Measurements from ENCODE around the gene FAM53B.

The FAM53B gene

DNA sequence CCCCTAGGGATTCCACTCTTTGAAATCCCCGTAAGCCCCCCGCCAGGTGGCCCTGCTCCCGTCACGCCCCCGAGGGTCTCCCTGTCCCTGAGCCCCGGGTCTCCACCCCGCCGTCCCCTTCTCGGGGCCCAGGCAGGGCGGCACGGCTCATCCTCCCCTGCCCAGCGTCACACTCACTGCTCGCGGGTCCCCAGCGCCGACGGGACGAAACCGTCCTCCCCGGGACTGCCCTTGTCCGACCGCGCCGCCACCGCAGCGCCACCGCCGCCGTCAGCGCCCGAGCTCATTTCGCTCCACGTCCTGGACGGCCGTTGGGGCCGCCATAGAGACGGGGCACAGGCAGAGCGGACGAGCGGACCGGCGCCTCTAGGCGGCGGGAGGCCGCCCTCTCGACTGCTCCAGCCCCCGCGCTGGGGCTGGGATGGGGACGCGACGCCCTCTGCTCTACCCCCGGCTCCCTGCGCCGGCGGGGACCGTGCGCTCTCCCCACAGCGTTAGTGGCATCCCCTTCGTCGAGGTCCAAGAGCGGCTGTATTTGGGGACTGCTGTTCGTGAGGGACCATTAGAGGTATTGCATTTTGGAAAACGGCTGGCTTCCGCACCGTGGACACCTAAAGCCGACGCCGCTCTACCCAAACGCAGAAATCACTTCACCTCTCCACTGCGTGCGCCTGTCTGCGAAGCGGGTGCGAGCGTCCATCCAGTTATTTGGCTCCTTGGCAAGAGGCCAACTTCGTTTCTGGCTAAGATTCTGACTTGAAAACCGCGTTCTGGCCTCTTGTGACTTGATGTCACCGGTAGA, 47.6 kb upstream of the FAM53B start, which contains the start of gene EEF1AKMT2 (continued):
- no peak for TF ChIP-seq ZBTB21 (tag by site-specific recombination; IDR thresholded peaks at IDR 0.05)
- no peak for TF ChIP-seq ZNF48 (tag by site-specific recombination; IDR thresholded peaks at IDR 0.05)
- TF ChIP-seq ZNF768 (tag by site-specific recombination; IDR thresholded peaks at IDR 0.05): no peak
- TF ChIP-seq KLF8 (tag by site-specific recombination; IDR thresholded peaks at IDR 0.05): no peak
- peak; percentile 73 for TF ChIP-seq ZNF610 (tag by site-specific recombination; IDR thresholded peaks at IDR 0.05; ENCODE audit: borderline replicate concordance)
- TF ChIP-seq ZNF423 (tag by site-specific recombination; IDR thresholded peaks at IDR 0.05): peak; percentile 39; the same call in 1 of the 2 replicates
- TF ChIP-seq ZNF76 (tag by site-specific recombination; IDR thresholded peaks at IDR 0.05; ENCODE audit: borderline replicate concordance, low read depth): peak; percentile 87
- no peak for TF ChIP-seq ZNF138 (tag by site-specific recombination; IDR thresholded peaks at IDR 0.05; ENCODE audit: borderline replicate concordance)
- TF ChIP-seq ZNF639 (tag by site-specific recombination; IDR thresholded peaks at IDR 0.05): no peak
- TF ChIP-seq, protein P1, sequence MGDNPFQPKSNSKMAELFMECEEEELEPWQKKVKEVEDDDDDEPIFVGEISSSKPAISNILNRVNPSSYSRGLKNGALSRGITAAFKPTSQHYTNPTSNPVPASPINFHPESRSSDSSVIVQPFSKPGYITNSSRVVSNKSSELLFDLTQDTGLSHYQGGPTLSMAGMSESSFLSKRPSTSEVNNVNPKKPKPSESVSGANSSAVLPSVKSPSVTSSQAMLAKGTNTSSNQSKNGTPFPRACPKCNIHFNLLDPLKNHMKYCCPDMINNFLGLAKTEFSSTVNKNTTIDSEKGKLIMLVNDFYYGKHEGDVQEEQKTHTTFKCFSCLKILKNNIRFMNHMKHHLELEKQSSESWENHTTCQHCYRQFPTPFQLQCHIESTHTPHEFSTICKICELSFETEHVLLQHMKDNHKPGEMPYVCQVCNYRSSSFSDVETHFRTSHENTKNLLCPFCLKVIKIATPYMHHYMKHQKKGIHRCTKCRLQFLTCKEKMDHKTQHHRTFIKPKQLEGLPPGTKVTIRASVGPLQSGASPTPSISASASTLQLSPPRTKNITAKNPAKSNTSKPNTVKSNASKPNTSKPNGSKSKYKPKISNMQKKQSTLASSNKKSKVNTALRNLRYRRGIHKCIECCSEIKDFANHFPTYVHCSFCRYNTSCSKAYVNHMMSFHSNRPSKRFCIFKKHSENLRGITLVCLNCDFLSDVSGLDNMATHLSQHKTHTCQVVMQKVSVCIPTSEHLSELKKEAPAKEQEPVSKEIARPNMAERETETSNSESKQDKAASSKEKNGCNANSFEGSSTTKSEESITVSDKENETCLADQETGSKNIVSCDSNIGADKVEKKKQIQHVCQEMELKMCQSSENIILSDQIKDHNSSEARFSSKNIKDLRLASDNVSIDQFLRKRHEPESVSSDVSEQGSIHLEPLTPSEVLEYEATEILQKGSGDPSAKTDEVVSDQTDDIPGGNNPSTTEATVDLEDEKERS (tag by site-specific recombination; IDR thresholded peaks at IDR 0.05): no peak
- TF ChIP-seq ZNF302 (tag by site-specific recombination; IDR thresholded peaks at IDR 0.05; ENCODE audit: low read depth): no peak
- no peak for TF ChIP-seq ZNF354C (tag by site-specific recombination; IDR thresholded peaks at IDR 0.05; ENCODE audit: borderline replicate concordance, low read depth)
- TF ChIP-seq ZNF580 (tag by site-specific recombination; IDR thresholded peaks at IDR 0.05): no peak; the same call in 1 of the 2 replicates
- peak; percentile 94 for TF ChIP-seq ZNF341 (tag by site-specific recombination; IDR thresholded peaks at IDR 0.05; ENCODE audit: low read depth)
- no peak for TF ChIP-seq HOXA7 (CRISPR knock-in tag; IDR thresholded peaks at IDR 0.05; ENCODE audit: borderline replicate concordance)
- TF ChIP-seq ZNF544 (tag by site-specific recombination; IDR thresholded peaks at IDR 0.05): no peak
- TF ChIP-seq MYNN (tag by site-specific recombination; IDR thresholded peaks at IDR 0.05; ENCODE audit: borderline replicate concordance): no peak
- TF ChIP-seq ZNF513 (tag by site-specific recombination; IDR thresholded peaks at IDR 0.05): no peak
- TF ChIP-seq SP2 (tag by site-specific recombination; IDR thresholded peaks at IDR 0.05): 0 out of 2 replicates have a peak, but pooled peaks have one; percentile 4
- TF ChIP-seq ZNF140 (tag by site-specific recombination; IDR thresholded peaks at IDR 0.05): no peak
- TF ChIP-seq, protein P2, sequence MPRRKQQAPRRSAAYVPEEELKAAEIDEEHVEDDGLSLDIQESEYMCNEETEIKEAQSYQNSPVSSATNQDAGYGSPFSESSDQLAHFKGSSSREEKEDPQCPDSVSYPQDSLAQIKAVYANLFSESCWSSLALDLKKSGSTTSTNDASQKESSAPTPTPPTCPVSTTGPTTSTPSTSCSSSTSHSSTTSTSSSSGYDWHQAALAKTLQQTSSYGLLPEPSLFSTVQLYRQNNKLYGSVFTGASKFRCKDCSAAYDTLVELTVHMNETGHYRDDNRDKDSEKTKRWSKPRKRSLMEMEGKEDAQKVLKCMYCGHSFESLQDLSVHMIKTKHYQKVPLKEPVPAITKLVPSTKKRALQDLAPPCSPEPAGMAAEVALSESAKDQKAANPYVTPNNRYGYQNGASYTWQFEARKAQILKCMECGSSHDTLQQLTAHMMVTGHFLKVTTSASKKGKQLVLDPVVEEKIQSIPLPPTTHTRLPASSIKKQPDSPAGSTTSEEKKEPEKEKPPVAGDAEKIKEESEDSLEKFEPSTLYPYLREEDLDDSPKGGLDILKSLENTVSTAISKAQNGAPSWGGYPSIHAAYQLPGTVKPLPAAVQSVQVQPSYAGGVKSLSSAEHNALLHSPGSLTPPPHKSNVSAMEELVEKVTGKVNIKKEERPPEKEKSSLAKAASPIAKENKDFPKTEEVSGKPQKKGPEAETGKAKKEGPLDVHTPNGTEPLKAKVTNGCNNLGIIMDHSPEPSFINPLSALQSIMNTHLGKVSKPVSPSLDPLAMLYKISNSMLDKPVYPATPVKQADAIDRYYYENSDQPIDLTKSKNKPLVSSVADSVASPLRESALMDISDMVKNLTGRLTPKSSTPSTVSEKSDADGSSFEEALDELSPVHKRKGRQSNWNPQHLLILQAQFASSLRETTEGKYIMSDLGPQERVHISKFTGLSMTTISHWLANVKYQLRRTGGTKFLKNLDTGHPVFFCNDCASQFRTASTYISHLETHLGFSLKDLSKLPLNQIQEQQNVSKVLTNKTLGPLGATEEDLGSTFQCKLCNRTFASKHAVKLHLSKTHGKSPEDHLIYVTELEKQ (tag by site-specific recombination; IDR thresholded peaks at IDR 0.05; ENCODE audit: borderline replicate concordance): no peak
- peak; percentile 93 for TF ChIP-seq ZSCAN30 (tag by site-specific recombination; IDR thresholded peaks at IDR 0.05)
- TF ChIP-seq ZNF426 (tag by site-specific recombination; IDR thresholded peaks at IDR 0.05): no peak
- TF ChIP-seq ELK4 (IDR thresholded peaks at IDR 0.05; ENCODE audit: borderline replicate concordance, low read depth, low read length): no peak
- 0 out of 2 replicates have a peak, but pooled peaks have one; percentile 57 for TF ChIP-seq ZNF837 (tag by site-specific recombination; IDR thresholded peaks at IDR 0.05)
- TF ChIP-seq, protein P3, sequence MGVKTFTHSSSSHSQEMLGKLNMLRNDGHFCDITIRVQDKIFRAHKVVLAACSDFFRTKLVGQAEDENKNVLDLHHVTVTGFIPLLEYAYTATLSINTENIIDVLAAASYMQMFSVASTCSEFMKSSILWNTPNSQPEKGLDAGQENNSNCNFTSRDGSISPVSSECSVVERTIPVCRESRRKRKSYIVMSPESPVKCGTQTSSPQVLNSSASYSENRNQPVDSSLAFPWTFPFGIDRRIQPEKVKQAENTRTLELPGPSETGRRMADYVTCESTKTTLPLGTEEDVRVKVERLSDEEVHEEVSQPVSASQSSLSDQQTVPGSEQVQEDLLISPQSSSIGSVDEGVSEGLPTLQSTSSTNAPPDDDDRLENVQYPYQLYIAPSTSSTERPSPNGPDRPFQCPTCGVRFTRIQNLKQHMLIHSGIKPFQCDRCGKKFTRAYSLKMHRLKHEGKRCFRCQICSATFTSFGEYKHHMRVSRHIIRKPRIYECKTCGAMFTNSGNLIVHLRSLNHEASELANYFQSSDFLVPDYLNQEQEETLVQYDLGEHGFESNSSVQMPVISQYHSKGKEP (tag by site-specific recombination; IDR thresholded peaks at IDR 0.05): 0 out of 2 replicates have a peak, but pooled peaks have one; percentile 26
